IPS-20b (cell line): ENCODE measurements around the gene P4HB.

Source experiments
- H3K27ac ChIP-seq: one replicate; pipeline ENCODE4 v1.5.1; 2013; ENCODE audit warnings: low read length
- H3K27me3 ChIP-seq: 2 replicates; pipeline ENCODE4 v1.6.1; 2013; ENCODE audit warnings: mild to moderate bottlenecking, low read length, inconsistent platforms; ENCODE audit not compliant: insufficient read depth
- H3K36me3 ChIP-seq: 2 replicates; pipeline ENCODE4 v1.6.1; 2013; ENCODE audit warnings: low read depth, mild to moderate bottlenecking, inconsistent platforms, low read length, moderate library complexity; ENCODE audit not compliant: insufficient read depth
- H3K4me1 ChIP-seq: 2 replicates; pipeline ENCODE4 v1.6.1; 2013; ENCODE audit warnings: mild to moderate bottlenecking, control low read depth, inconsistent platforms, low read length, moderate library complexity; ENCODE audit not compliant: insufficient read depth
- H3K4me3 ChIP-seq: 2 replicates; pipeline ENCODE4 v1.5.1; 2013; ENCODE audit warnings: mild to moderate bottlenecking, low read length, inconsistent platforms
- H3K9ac ChIP-seq: 2 replicates; pipeline ENCODE4 v1.6.1; 2013; ENCODE audit warnings: low read depth, mild to moderate bottlenecking, inconsistent platforms, low read length, moderate library complexity
- H3K9me3 ChIP-seq: 2 replicates; pipeline ENCODE4 v1.6.1; 2013; ENCODE audit warnings: mild to moderate bottlenecking, low read depth, low read length, inconsistent platforms; ENCODE audit not compliant: insufficient read depth

P4HB gene

DNA sequence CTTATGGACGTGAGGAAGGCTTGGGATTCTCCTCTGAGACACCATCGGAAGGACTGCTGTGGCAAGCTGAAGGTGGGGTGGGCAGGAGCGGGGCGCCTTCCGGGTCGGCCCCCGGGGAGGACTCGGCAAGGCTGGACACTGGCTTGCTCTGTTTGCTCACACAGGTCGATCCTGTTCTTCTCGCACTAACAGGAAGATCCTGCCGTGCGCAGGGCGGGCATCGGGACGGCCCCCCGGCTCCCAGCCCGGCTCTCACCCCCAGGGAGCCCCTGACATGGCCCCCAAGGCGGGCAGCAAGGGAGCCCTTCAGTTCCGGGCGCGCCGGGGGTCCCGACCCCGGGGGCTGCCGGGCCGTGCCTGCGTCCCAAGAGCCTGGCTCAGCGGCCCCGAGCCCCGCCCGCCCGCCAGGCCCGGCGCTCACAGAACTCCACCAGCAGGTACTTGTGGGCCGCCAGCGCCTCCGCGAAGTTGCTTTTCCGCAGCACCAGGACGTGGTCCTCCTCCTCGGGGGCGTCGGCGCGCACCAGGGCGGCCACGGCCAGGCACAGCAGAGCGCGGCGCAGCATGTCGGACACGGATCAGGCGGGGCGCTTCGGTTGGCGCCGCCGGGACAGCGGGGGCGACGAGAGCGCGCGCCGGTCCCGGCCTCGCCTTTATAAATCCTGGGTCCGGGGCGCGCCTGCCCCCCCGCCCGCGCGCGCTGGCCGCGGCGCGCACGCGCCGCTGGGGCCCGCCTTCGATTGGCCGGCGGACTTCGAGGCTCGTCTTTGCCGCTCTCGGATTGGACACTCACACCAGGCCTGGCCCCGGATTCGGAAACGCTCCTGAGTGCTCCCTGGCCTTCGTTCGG, at the start of gene P4HB:
Gene P4HB, minus strand, starts transcription at position 630 of the 850 bp plus-strand sequence. Its CDS starts 64 bp downstream, at position 566.
- H3K27me3 ChIP-seq, result no peaks in the 10 kb centered on the region
- H3K27ac ChIP-seq, result no peak within 1 kb of the TSS
- peak within 1 kb of the TSS; percentile 95 for H3K4me3 ChIP-seq
- H3K4me1 ChIP-seq, result 0 out of 2 replicates have a peak, but pooled peaks cover 4% of the 10 kb centered on the region
- H3K36me3 ChIP-seq, result peaks cover 54% of the 10 kb centered on the region
- H3K9ac ChIP-seq, result peak within 1 kb of the TSS; percentile 93
- no peaks in the 10 kb centered on the region for H3K9me3 ChIP-seq

DNA sequence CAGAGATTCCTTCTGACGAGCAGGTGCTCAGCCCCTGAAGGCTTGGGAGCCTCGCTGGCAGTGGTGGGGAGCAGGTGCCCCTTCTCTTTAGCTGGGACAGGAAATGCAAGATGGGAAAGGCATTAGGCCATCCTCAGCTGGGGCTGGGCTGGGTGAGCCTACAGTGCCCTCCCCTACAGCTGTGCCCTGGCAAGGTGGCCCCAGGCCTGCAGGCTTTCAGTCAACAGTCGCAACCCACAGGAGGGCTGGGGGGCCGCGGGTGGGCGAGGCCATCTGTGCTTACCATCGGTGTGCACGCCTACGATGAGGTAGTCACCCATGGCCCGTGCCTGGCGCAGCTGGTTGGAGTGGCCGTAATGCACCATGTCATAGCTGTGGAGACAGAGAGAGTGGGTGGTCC, 48.9 kb upstream of the P4HB start:
- H3K27me3 ChIP-seq, result peaks cover 6% of the 10 kb centered on the region; the same call in 1 of the 2 replicates
- no peak overlapping the region for H3K4me3 ChIP-seq
- H3K9me3 ChIP-seq, result no peaks in the 10 kb centered on the region
- no peak overlapping the region for H3K9ac ChIP-seq
- H3K4me1 ChIP-seq, result no peaks in the 10 kb centered on the region
- no peak overlapping the region for H3K27ac ChIP-seq
- H3K36me3 ChIP-seq, result peaks cover 22% of the 10 kb centered on the region

DNA sequence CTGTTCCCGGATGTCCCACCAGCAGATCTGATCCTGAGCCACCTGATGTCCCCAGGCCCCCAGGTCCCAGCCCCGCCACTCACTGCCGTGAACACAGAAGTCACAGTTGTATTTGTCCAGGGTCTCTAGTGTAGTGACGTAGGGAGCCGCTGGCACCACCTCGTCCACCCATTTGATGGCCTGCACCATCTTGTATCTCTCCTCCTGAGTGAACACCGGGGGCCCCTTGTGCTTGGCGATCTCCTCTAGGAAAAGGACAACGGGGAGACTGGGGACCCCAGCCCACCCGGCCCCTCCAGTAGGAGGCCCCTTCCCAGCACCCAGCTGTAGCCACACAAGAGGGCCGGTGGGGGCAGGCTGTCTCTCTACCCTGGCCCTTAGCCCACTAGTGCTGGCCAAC, 48.5 kb upstream of the P4HB start:
- Histone ChIP-seq H3K4me3 (no peak overlapping the region), H3K27me3 (peaks cover 6% of the 10 kb centered on the region; the same call in 1 of the 2 replicates), H3K36me3 (peaks cover 18% of the 10 kb centered on the region; the same call in 1 of the 2 replicates), H3K27ac (no peak overlapping the region), H3K9me3 (no peaks in the 10 kb centered on the region), H3K4me1 (no peaks in the 10 kb centered on the region), H3K9ac (no peak overlapping the region)

DNA sequence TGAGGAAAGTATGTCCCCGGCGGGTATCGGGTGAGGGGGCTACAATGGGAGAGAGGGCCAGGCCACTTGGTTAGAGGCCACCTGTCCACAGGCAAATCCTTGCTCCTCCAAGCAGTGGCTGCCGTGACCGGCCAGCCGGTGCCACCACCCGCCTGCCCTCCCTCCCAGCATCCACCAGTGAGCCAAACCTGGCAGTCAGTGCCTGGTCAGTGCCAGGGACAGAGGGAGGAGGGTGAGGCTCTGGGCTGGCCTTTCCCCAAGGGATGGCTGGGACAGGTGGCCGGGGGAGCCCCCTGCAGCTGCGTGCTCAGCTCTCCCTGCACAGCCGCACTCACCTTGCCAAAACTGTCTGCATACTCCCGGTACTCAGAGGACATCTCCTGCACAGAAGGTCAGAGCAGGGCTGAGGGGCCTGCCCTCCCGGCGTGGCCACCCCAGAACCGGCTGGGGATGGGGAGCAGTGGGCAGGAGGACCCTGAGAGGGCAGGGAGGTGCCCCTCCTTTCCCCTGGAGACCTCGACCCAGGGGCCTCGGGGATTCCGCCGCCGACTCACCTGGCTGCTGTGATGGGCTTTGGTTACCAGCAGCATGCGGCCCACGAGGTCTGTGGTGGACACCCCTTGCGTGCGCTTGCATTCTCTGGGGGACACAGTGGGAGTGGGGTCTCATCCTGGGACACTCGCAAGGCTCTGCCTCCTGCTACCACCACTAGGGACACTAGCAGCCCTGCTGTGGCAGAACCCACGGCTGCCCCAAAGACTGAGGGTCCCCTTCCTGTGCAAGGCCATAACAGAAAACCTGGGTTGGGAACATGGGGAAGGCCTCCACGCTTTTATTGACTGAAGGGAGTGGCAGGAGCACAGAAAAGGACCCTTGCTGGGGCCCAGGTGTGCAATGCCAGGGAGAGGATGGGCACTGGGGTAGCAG, 47.1 kb upstream of the P4HB start:
- Histone ChIP-seq H3K36me3 (0 out of 2 replicates have a peak, but pooled peaks cover 7% of the 10 kb centered on the region), H3K4me1 (no peaks in the 10 kb centered on the region), H3K27me3 (peaks cover 13% of the 10 kb centered on the region), H3K9me3 (no peaks in the 10 kb centered on the region), H3K9ac (no peak overlapping the region), H3K4me3 (no peak overlapping the region), H3K27ac (no peak overlapping the region)

DNA sequence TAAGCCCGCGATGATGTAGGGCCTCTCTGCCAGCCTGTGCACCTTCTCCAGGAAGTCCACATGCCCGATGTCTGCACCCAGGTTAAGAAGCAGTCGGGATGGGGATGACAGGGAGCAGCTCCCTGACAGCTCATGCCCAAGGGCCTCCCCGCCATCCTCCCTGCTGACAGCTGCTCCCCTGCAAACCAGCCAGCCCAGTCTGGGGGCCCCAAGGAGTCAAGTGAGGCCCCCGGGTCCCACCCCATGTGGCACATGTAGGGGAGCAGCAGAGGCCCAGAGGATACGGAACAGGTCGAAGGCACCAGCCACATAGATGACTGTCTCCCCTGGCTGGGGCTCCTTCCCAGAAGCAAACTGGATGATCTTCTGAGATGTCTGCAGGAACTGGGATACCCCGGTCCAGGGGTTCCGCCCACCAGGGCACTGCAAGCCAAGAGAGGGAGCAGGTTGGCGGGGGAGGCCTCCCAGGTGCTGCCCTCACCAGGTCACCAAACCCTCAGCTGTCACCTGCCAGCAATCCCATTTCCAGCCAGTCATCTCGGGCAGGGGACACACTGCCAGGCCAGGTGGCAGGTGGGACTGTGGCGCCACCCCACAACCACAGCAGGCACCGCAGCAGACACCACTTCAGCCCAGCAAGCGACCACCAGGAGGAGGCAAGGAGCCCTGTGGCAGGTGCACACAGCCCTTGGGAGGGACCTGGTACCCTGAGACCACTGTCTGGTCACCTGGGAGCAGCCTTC, 46.3 kb upstream of the P4HB start:
- Histone ChIP-seq H3K27ac (no peak overlapping the region), H3K36me3 (0 out of 2 replicates have a peak, but pooled peaks cover 7% of the 10 kb centered on the region), H3K9ac (no peak overlapping the region), H3K4me3 (no peak overlapping the region), H3K27me3 (peaks cover 20% of the 10 kb centered on the region), H3K4me1 (no peaks in the 10 kb centered on the region), H3K9me3 (no peaks in the 10 kb centered on the region)

DNA sequence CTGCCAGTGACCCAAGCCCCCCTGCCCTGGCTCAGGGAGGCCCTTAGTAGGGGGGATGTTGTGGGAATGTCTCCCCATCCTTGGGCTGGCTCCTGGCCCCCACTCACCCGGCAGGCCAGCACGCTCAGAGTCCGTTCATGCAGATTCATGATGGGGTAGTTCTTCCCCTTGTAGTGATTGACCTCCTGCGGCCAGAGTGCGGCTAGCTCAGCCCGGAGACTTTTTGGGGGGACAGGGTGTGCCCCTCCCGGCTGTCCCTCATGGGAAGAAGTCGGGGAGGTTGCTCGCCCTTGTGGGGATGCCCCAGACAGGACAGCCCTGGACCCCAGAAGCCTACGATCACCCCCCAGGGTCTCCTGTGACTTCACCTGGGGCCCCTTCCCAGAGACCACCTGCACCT, 45.7 kb upstream of the P4HB start:
- Histone ChIP-seq H3K27me3 (peaks cover 26% of the 10 kb centered on the region), H3K9ac (no peak overlapping the region), H3K9me3 (no peaks in the 10 kb centered on the region), H3K27ac (no peak overlapping the region), H3K36me3 (0 out of 2 replicates have a peak, but pooled peaks cover 7% of the 10 kb centered on the region), H3K4me1 (no peaks in the 10 kb centered on the region), H3K4me3 (no peak overlapping the region)

DNA sequence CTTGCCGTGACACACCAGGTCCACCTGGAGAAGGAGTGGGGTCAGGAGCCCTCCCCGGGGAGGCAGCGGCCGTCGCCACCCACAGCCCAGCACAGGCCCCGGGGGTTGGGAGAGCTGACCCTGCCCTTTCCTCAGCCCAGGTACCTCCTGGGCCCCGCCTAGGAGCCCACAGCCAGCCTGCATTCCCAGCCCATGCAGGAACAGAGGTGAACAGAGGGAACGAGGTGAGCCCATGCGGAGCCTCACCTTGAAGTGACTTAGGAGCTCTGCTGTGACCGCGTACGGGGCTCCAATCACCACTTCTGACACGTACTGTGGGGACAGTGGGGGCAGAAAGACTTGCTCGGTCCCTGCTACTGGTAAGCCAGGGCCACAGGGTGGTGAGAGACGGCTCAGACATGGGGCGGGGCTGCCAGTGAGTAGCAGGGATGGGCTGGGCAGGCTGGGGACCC, 45.1 kb upstream of the P4HB start:
- H3K4me3 ChIP-seq, result no peak overlapping the region
- no peak overlapping the region for H3K27ac ChIP-seq
- H3K36me3 ChIP-seq, result 0 out of 2 replicates have a peak, but pooled peaks cover 7% of the 10 kb centered on the region
- H3K27me3 ChIP-seq, result peaks cover 29% of the 10 kb centered on the region
- H3K9me3 ChIP-seq, result no peaks in the 10 kb centered on the region
- H3K4me1 ChIP-seq, result no peaks in the 10 kb centered on the region
- no peak overlapping the region for H3K9ac ChIP-seq

DNA sequence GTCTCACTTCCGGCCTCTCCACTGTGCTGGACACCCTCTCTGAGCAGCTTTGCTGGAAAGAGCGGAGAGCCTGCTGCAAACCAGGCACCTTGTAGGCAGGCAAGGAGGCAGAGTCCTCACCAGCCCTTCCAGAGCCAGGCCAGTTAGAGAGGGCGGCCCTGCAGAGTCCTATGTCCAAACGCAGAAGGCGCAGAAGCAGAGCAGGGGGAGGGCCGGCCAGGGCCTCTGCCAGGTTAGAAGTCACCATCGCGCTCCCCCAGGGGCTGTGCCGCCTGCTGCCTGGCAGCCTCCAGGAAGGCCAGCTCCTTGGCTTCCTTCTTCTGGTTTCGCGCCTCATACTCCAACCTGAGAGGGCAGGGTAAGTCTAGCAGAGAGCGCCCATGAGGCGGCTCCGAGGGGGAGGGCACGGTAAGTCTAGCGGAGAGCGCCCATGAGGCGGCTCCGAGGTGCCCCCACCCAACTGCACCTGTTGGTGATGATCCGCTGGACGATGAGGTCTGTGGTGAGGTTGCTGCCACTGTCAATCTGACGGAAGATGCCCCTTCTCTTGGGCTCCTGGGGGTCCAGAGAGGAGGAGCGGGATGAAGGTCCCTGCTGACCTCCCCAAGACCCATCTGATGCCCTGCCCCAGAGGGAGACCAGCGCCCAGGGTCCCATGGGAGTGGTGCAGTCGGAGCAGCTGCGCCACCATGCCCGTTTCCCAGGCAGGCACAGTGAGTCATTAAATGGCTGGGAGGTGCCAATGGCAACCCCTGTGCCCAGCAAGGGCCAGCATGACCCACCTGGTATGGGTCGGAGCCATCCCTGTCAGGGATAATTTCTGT, 44.5 kb upstream of the P4HB start:
- no peak overlapping the region for H3K27ac ChIP-seq
- no peak overlapping the region for H3K4me3 ChIP-seq
- H3K9ac ChIP-seq, result no peak overlapping the region
- no peaks in the 10 kb centered on the region for H3K4me1 ChIP-seq
- H3K27me3 ChIP-seq, result peaks cover 28% of the 10 kb centered on the region
- no peaks in the 10 kb centered on the region for H3K9me3 ChIP-seq
- H3K36me3 ChIP-seq, result peaks cover 11% of the 10 kb centered on the region; the same call in 1 of the 2 replicates

DNA sequence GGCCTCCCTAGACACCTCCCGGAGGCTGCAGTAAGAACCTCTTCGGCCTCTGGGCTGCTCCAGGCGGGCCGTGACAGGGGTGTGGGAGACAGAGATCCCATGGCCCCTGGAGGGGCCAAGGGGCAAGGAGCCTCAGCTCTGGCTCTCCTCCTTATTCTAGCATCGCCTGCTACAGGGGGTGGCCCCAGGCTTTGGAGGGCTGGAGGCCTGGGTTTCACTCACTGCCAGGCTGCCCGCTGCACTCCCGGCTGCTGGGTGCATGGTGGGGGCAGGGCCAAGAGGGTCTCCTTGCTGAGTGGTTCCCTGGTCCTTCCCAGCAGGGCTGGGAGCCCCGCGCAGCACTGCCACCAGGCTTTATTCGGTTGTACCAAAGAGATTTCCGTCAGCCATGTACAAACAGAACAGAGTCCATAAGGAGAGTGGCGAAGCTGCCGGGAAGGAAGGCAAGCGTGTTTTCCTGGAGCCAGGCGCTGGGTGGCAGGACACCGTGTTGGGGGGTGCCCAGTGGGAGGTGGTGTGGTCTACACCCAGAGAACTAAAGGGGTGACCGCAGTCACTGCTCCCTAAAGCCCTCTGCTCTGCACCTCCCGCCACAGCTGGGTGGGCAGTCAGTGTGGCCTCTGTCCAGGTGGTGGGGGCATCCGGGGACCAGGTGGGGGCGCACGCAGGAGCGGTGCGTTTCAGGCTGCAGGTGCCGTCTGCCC, 43.7 kb upstream of the P4HB start:
- H3K36me3 ChIP-seq, result peaks cover 18% of the 10 kb centered on the region; the same call in 1 of the 2 replicates
- H3K4me1 ChIP-seq, result no peaks in the 10 kb centered on the region
- H3K9me3 ChIP-seq, result no peaks in the 10 kb centered on the region
- H3K9ac ChIP-seq, result no peak overlapping the region
- no peak overlapping the region for H3K4me3 ChIP-seq
- H3K27me3 ChIP-seq, result peaks cover 28% of the 10 kb centered on the region
- H3K27ac ChIP-seq, result no peak overlapping the region

DNA sequence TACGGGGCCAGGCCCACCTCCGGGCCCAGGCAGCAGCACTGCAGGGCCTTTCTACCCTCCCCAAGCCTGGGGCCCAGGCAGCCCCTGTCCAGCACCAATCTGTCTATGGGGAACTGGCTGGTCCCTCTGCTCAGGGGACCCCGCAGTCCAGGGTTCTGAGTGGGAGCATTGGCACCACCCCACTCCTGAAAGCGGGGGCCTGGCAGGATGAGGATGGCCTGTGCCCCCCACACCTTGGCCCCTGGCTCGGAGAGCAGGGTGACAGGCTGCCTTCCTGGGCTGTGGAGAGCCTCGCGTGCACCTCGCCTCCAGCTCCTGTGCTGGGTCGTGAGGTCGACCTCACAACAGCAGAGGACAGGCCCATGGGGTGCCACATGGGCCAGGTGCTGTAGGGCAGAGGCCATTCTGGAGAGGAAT, 43.1 kb upstream of the P4HB start:
- no peak overlapping the region for H3K9ac ChIP-seq
- no peaks in the 10 kb centered on the region for H3K9me3 ChIP-seq
- no peaks in the 10 kb centered on the region for H3K4me1 ChIP-seq
- peaks cover 28% of the 10 kb centered on the region for H3K27me3 ChIP-seq
- H3K36me3 ChIP-seq, result peaks cover 24% of the 10 kb centered on the region
- no peak overlapping the region for H3K27ac ChIP-seq
- no peak overlapping the region for H3K4me3 ChIP-seq
